BLaER1 treated with 17β-estradiol and CSF1 and Interleukin-3, amounts not matched to agents 10 nM and 100 nM (cell line): Measurements from ENCODE around the gene DPY30.
A peak's percentile ranks its signal among the peaks of the same experiment; 100 is the strongest.

Experiments
- H3K27ac ChIP-seq, 11 experiments: shearing (Covaris generic); formaldehyde crosslinking; 2 replicates each; pipeline ENCODE4 v1.8.1; 2022
- H3K27me3 ChIP-seq, 11 experiments: shearing (Covaris generic); formaldehyde crosslinking; 2 replicates each; pipeline ENCODE4 v1.8.1; 2022
- H3K36me3 ChIP-seq, 11 experiments: shearing (Covaris generic); formaldehyde crosslinking; 2 replicates each; pipeline ENCODE4 v1.8.1; 2022
- H3K4me1 ChIP-seq, 10 experiments: shearing (Covaris generic); formaldehyde crosslinking; 2 replicates each; pipeline ENCODE4 v1.8.1; 2022
- H3K4me2 ChIP-seq, 11 experiments: shearing (Covaris generic); formaldehyde crosslinking; 2 replicates each; pipeline ENCODE4 v1.8.1; 2022
- H3K4me3 ChIP-seq, 10 experiments: shearing (Covaris generic); formaldehyde crosslinking; 2 replicates each; pipeline ENCODE4 v1.8.1; 2022
- H3K9ac ChIP-seq, 11 experiments: shearing (Covaris generic); formaldehyde crosslinking; 2 replicates each; pipeline ENCODE4 v1.8.1; 2022
- H3K9me3 ChIP-seq, 11 experiments: shearing (Covaris generic); formaldehyde crosslinking; replicated peaks in 1 of 11; 2 replicates each; pipeline ENCODE4 v1.8.1; 2022
- H4K20me1 ChIP-seq, 11 experiments: shearing (Covaris generic); formaldehyde crosslinking; 2 replicates each; pipeline ENCODE4 v1.8.1; 2022
- Cebpa-rat ChIP-seq, 11 experiments: shearing (Covaris generic); IDR thresholded peaks; 2 replicates each; pipeline ENCODE4 v1.8.1; 2022

The DPY30 gene

DNA sequence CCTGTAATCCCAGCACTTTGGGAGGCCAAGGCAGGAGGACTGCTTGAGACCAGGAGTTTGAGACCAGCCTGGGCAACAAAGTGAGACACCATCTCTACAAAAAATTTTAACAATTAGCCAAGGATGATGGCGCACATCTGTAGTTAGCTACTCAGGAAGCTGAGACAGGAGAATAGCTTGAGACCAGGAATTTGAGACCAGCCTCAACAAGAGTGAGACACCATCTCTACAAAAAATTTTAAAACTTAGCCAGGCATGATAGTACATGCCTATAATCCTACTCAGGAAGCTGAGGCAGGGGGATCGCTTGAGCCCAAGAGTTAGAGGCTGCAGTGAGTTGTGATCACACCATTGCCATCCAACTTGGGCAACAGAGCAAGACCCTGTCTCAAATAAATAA is 35.8 kb downstream of the DPY30 start:
- Histone ChIP-seq H3K4me2 (peak overlapping the region in 3 of 11 experiments; percentile 3 to 20 (median 3); a peak in 1 of 22 replicates), H3K4me1 (peaks cover 30 to 69% (median 40%) of the 10 kb centered on the region in 10 experiments), H3K36me3 (peaks cover 5 to 50% (median 27%) of the 10 kb centered on the region in 11 experiments; a peak in 20 of 22 replicates), H3K27ac (no peak overlapping the region), H3K9me3 (peaks cover 0 to 4% (median 0%) of the 10 kb centered on the region in 11 experiments; a peak in 1 of 22 replicates), H4K20me1 (peaks cover 94 to 100% (median 98%) of the 10 kb centered on the region in 11 experiments), H3K27me3 (no peaks in the 10 kb centered on the region), H3K9ac (no peak overlapping the region), H3K4me3 (no peak overlapping the region)
- no peak for TF ChIP-seq Cebpa-rat (IDR thresholded peaks at IDR 0.05)

DNA sequence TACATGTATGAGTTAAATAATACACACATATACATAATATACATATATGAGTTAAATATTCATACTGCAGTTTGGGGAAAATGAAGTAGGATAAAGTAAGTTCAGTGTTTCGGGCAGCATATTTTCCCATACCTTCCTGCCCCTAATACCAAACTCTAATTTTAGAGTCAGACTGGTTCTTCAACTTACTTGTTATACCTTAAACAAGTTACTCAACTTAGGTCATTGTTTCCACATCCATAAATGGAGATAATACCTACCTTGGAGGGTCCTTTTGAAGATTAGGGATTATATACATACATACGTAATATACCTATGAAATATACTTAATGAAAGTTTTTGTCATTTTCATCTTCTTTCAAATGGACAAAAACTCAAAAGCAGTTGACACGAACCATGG is 37.2 kb downstream of the DPY30 start:
- H4K20me1 ChIP-seq = peaks cover 94 to 100% (median 98%) of the 10 kb centered on the region in 11 experiments
- peaks cover 5 to 51% (median 27%) of the 10 kb centered on the region in 11 experiments; a peak in 20 of 22 replicates for H3K36me3 ChIP-seq
- TF ChIP-seq Cebpa-rat (IDR thresholded peaks at IDR 0.05) = no peak
- no peak overlapping the region for H3K4me2 ChIP-seq
- no peak overlapping the region for H3K4me3 ChIP-seq
- no peak overlapping the region for H3K27ac ChIP-seq
- peaks cover 33 to 73% (median 43%) of the 10 kb centered on the region in 10 experiments for H3K4me1 ChIP-seq
- H3K27me3 ChIP-seq = no peaks in the 10 kb centered on the region
- H3K9me3 ChIP-seq = peaks cover 0 to 4% (median 0%) of the 10 kb centered on the region in 11 experiments; a peak in 1 of 22 replicates
- H3K9ac ChIP-seq = no peak overlapping the region

DNA sequence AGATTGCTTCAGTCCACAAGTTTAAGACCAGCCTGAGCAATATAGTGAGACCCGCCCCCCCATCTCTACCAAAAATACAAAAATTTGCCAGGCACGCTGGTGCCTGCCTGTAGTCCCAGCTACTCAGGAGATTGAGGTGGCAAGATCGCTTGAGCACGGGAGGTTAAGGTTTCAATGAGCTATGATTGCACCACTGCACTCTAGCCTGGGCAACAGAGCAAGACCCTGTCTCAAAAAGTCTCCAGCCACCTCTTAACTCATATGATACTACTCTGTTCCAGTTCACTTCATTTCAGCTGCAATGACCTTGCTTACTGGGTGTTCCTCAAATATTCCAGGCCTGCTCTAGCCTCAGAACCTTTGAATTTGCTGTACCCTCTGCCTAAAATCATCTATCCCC is 40.2 kb downstream of the DPY30 start:
- no peaks in the 10 kb centered on the region for H3K27me3 ChIP-seq
- peaks cover 94 to 100% (median 98%) of the 10 kb centered on the region in 11 experiments for H4K20me1 ChIP-seq
- peaks cover 32 to 54% (median 40%) of the 10 kb centered on the region in 10 experiments for H3K4me1 ChIP-seq
- TF ChIP-seq Cebpa-rat (IDR thresholded peaks at IDR 0.05) = no peak
- H3K27ac ChIP-seq = peak overlapping the region in 3 of 11 experiments; percentile 7 to 47 (median 16); a peak in 2 of 22 replicates
- H3K4me2 ChIP-seq = peak overlapping the region in 8 of 11 experiments; percentile 15 to 77 (median 60); a peak in 14 of 22 replicates
- no peak overlapping the region for H3K4me3 ChIP-seq
- H3K9ac ChIP-seq = no peak overlapping the region
- H3K36me3 ChIP-seq = peaks cover 5 to 45% (median 18%) of the 10 kb centered on the region in 11 experiments; a peak in 19 of 22 replicates
- peaks cover 0 to 4% (median 0%) of the 10 kb centered on the region in 11 experiments; a peak in 1 of 22 replicates for H3K9me3 ChIP-seq

DNA sequence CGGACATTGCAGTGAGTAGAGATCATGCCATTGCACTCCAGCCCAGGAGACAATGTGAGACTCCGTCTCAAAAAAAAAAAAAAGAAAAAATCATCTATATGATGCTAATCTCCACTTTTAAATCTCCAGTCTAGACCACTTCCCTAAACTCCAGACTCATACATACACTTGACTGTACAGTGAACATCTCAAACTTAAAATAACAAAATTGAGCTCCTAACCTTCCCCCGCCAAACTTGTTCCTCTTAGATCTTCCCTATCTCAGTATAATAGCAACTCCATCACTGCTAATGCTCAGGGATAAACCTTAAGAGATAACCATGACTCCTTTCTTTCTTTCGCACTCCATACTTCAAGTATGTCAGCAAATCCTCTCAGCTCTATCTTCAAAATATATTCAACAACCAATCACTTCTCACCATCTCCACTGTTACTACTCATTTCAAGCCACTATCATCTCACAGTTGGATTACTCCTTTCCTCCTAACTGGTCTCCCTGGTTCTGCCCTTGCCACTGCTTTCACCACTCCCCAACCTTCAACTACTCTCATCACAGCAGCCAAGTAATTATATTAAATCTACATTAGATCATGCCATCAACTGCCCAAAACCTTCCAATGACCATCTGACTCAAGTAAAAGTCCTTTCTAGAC is 40.7 kb downstream of the DPY30 start:
- Histone ChIP-seq H3K4me1 (peaks cover 30 to 51% (median 39%) of the 10 kb centered on the region in 10 experiments), H3K9ac (no peak overlapping the region), H3K4me3 (no peak overlapping the region), H3K36me3 (peaks cover 5 to 44% (median 16%) of the 10 kb centered on the region in 11 experiments; a peak in 19 of 22 replicates), H3K4me2 (peak overlapping the region in 10 of 11 experiments; percentile 29 to 77 (median 60); a peak in 15 of 22 replicates), H4K20me1 (peaks cover 94 to 100% (median 98%) of the 10 kb centered on the region in 11 experiments), H3K9me3 (peaks cover 0 to 4% (median 0%) of the 10 kb centered on the region in 11 experiments; a peak in 1 of 22 replicates), H3K27ac (peak overlapping the region in 3 of 11 experiments; percentile 14 to 47 (median 16); a peak in 3 of 22 replicates), H3K27me3 (no peaks in the 10 kb centered on the region)
- no peak for TF ChIP-seq Cebpa-rat (IDR thresholded peaks at IDR 0.05)

DNA sequence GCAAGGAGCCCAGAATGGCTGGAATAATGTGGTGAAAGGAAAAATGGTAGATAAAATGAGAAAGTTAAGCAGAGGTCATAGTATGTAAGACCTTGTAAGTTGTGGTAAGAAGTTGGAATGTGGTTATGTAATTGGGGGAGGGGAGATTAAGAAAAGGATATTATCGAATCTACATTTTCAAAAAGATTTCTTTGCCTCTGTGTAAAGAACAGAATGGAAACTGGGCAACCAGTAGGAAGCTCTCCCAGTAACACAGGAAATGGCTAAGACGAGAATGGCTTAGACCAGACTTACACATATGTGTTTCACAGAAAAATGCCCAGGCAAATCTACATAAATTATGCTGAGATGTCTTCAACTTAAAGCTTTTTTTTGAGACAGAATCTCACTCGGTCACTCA is 42.0 kb downstream of the DPY30 start:
- H3K4me1 ChIP-seq = peaks cover 28 to 51% (median 39%) of the 10 kb centered on the region in 10 experiments
- H3K27me3 ChIP-seq = no peaks in the 10 kb centered on the region
- peaks cover 0 to 4% (median 0%) of the 10 kb centered on the region in 11 experiments; a peak in 1 of 22 replicates for H3K9me3 ChIP-seq
- peaks cover 5 to 43% (median 14%) of the 10 kb centered on the region in 11 experiments; a peak in 19 of 22 replicates for H3K36me3 ChIP-seq
- peak overlapping the region; percentile 29 to 77 (median 56) for H3K4me2 ChIP-seq
- peaks cover 92 to 100% (median 98%) of the 10 kb centered on the region in 11 experiments for H4K20me1 ChIP-seq
- TF ChIP-seq Cebpa-rat (IDR thresholded peaks at IDR 0.05) = no peak
- peak overlapping the region in 4 of 11 experiments; percentile 4 to 24 (median 16); a peak in 2 of 22 replicates for H3K27ac ChIP-seq
- H3K9ac ChIP-seq = no peak overlapping the region
- no peak overlapping the region for H3K4me3 ChIP-seq

DNA sequence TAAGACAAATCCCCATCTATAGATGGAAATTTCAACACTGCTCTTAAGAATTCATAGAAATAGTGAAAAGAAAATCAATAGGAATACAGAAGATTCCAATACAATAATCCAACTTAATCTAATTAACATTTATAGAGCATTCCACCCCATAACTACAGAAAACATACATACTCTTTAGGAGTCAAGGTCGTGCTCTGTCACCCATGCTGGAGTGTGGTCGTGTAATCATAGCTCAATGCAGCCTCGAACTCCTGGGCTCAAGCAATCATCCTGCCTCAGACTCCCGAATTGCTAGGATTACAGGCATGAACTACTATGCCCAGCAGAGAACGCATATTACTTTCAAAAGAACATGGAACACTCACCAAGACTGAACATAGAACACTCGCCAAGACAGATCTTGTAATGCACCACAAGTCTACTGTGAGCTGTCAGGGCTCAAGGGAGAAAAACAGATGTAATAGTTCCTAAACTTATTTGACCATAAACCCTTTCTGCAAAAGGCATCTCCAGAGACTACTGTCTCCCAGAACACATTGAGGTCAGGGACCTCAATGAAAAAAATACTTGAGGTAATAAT is 42.9 kb downstream of the DPY30 start:
- Histone ChIP-seq H3K4me3 (no peak overlapping the region), H3K27me3 (no peaks in the 10 kb centered on the region), H3K4me2 (peak overlapping the region in 10 of 11 experiments; percentile 0 to 77 (median 41); a peak in 16 of 22 replicates), H4K20me1 (peaks cover 91 to 100% (median 100%) of the 10 kb centered on the region in 11 experiments), H3K9ac (no peak overlapping the region), H3K27ac (peak overlapping the region in 3 of 11 experiments; percentile 4 to 24 (median 13); a peak in 4 of 22 replicates), H3K36me3 (peaks cover 3 to 43% (median 17%) of the 10 kb centered on the region in 11 experiments; a peak in 19 of 22 replicates), H3K4me1 (peaks cover 28 to 51% (median 39%) of the 10 kb centered on the region in 10 experiments), H3K9me3 (peaks cover 0 to 2% (median 0%) of the 10 kb centered on the region in 11 experiments; a peak in 2 of 22 replicates)
- no peak for TF ChIP-seq Cebpa-rat (IDR thresholded peaks at IDR 0.05)

DNA sequence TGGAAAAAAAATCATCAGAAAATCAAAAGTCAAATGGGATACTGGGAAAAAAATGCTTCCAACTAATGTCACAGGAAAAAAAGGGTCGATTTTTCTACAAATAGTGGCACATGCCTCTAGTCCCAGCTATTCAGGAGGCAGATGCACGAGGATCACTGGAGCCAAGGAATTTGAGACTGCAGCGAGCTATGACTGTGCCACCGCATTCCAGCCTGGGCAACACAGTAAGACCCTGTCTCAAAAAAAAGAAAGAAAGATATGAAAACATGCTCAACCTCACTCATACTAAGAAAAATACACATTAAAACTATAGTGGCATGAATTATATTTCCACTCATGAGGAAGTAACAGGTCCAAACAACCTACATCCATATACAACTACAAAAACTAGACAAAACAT is 46.7 kb downstream of the DPY30 start:
- Histone ChIP-seq H3K4me2 (no peak overlapping the region), H3K27ac (no peak overlapping the region), H3K9me3 (peaks cover 0 to 9% (median 5%) of the 10 kb centered on the region in 11 experiments; a peak in 7 of 22 replicates), H3K9ac (no peak overlapping the region), H3K27me3 (no peaks in the 10 kb centered on the region), H4K20me1 (peaks cover 83 to 100% (median 99%) of the 10 kb centered on the region in 11 experiments; a peak in 21 of 22 replicates), H3K4me3 (no peak overlapping the region), H3K36me3 (peaks cover 0 to 65% (median 31%) of the 10 kb centered on the region in 11 experiments; a peak in 20 of 22 replicates), H3K4me1 (peaks cover 8 to 25% (median 19%) of the 10 kb centered on the region in 10 experiments)
- no peak for TF ChIP-seq Cebpa-rat (IDR thresholded peaks at IDR 0.05)

DNA sequence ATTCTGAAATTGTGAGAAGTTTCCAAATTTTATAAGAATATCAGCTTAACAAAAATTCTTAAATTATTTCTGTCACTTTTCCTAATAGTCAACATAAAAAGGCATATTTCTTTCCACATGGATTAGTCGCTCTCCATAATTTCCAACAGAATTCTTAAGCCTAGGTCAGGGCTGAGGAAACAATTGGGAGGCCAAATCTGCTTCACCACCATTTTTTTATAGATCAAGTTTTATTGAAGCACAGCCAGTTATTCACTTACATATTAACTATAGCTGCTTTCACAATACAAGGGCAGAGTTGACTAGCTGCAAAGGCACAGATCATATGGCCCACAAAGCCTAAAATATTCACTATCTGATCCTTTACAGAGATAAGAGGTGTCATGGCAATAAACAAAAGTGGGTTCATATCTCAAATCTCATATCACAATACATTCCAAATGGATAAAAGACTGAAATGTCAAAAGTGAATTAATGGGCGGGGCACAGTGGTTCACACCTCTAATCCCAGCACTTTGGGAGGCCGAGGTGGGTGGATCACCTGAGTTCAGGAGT is 47.5 kb downstream of the DPY30 start:
- no peak overlapping the region for H3K4me2 ChIP-seq

More for the DNA sequence above, 47.5 kb downstream of the DPY30 start:
- H3K27ac ChIP-seq = no peak overlapping the region
- peaks cover 82 to 100% (median 99%) of the 10 kb centered on the region in 11 experiments; a peak in 21 of 22 replicates for H4K20me1 ChIP-seq
- peaks cover 0 to 69% (median 37%) of the 10 kb centered on the region in 11 experiments; a peak in 20 of 22 replicates for H3K36me3 ChIP-seq
- H3K9ac ChIP-seq = no peak overlapping the region
- no peak overlapping the region for H3K4me3 ChIP-seq
- TF ChIP-seq Cebpa-rat (IDR thresholded peaks at IDR 0.05) = no peak
- peaks cover 0 to 17% (median 11%) of the 10 kb centered on the region in 10 experiments; a peak in 17 of 20 replicates for H3K4me1 ChIP-seq
- peaks cover 0 to 9% (median 5%) of the 10 kb centered on the region in 11 experiments; a peak in 7 of 22 replicates for H3K9me3 ChIP-seq
- no peaks in the 10 kb centered on the region for H3K27me3 ChIP-seq
